GM21390 (cell line): ENCODE results near the gene CDYL2.
"Not testable (repeated sequence)": the region's sequence is repeated elsewhere in the genome, so short reads cannot be mapped to it uniquely, and the experiment has no call there.

Experiments used
- ATAC-seq: cut with Tn5 transposase; IDR thresholded peaks from one replicate; pipeline ENCODE4 v1.9.1; 2021; ENCODE audit not compliant: unreplicated experiment

CDYL2 gene

GRCh38 chr16:80812593-80812992, 8.2 kb upstream of the CDYL2 start:
- no peak for ATAC-seq

- ATAC-seq: no peak
These were observed 5.0 kb upstream of the CDYL2 start for GRCh38 chr16:80809366-80809765.

- no peak for ATAC-seq
These were observed 3.5 kb upstream of the CDYL2 start for GRCh38 chr16:80807906-80808305.

- ATAC-seq: no peak
These were observed 2.5 kb upstream of the CDYL2 start for GRCh38 chr16:80806927-80807340.

GRCh38 chr16:80806289-80806688, 1.9 kb upstream of the CDYL2 start:
- ATAC-seq: no peak

- peak; percentile 36 for ATAC-seq
These were observed 307 bp downstream of the CDYL2 start for GRCh38 chr16:80804056-80804525.

GRCh38 chr16:80803339-80804055, 901 bp downstream of the CDYL2 start:
- peak; percentile 18 for ATAC-seq

- ATAC-seq: no peak
These were observed 1.5 kb downstream of the CDYL2 start for GRCh38 chr16:80802902-80803301.

- no peak for ATAC-seq
These were observed 2.3 kb downstream of the CDYL2 start for GRCh38 chr16:80802138-80802537.

GRCh38 chr16:80794071-80794470, 10.3 kb downstream of the CDYL2 start:
- no peak for ATAC-seq

- ATAC-seq: no peak
These were observed 12.4 kb downstream of the CDYL2 start for GRCh38 chr16:80792031-80792430.

GRCh38 chr16:80791411-80791810, 13.0 kb downstream of the CDYL2 start:
- no peak for ATAC-seq

- ATAC-seq: no peak
These were observed 13.6 kb downstream of the CDYL2 start for GRCh38 chr16:80790751-80791150.

GRCh38 chr16:80788027-80788426, 16.4 kb downstream of the CDYL2 start:
- ATAC-seq: no peak

- ATAC-seq: not testable (repeated sequence)
These were observed 17.8 kb downstream of the CDYL2 start for GRCh38 chr16:80786561-80786960.

- ATAC-seq: no peak
These were observed 19.4 kb downstream of the CDYL2 start for GRCh38 chr16:80784951-80785350.

GRCh38 chr16:80778703-80779102, 25.7 kb downstream of the CDYL2 start:
- no peak for ATAC-seq

- ATAC-seq: no peak
These were observed 27.5 kb downstream of the CDYL2 start for GRCh38 chr16:80776856-80777255.

GRCh38 chr16:80775450-80775849, 28.9 kb downstream of the CDYL2 start:
- ATAC-seq: no peak

GRCh38 chr16:80766798-80767197, 37.6 kb downstream of the CDYL2 start:
- ATAC-seq: no peak

GRCh38 chr16:80759419-80760162, 44.8 kb downstream of the CDYL2 start:
- no peak for ATAC-seq

- no peak for ATAC-seq
These were observed 49.9 kb downstream of the CDYL2 start for GRCh38 chr16:80754476-80754875.
